NCI-H82 (cell line): ENCODE data around the gene ZEB1.

ENCODE experiments used
- DNase-seq: peaks from one replicate; lab custom pipeline; 2025; lab: John Stamatoyannopoulos, UW

The ZEB1 gene

GRCh38 chr10:31318854-31319601 is at the start of gene ZEB1:
Gene ZEB1 (plus strand): TSS chr10:31319216. CDS start chr10:31319235, 19 bp downstream.
- DNase-seq = peak; percentile 94

GRCh38 chr10:31270954-31271353 is 48.1 kb upstream of the ZEB1 start:
- no peak for DNase-seq

- no peak for DNase-seq
These were observed 46.2 kb upstream of the ZEB1 start for GRCh38 chr10:31272841-31273240.

- no peak for DNase-seq
These were observed 45.2 kb upstream of the ZEB1 start for GRCh38 chr10:31273789-31274188.

DNA sequence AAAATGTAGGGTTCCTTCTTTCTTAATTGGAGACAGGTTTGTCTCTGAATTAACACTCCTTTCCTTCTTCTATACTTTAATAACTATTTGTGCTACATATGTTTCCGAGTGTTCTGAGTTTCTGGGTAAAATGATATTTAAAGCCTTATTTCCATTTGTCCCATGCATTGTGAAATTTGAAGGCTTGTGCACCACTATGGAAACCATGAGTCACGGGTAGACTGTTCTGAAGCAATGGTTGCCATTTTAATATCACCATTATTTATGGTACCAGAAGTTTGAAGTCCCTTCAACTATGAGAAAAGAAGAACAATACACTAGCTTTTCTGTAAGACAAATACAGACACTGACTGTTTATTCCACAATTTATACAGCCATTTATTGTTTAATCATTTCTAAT is 44.7 kb upstream of the ZEB1 start:
- DNase-seq = no peak

- no peak for DNase-seq
These were observed 40.6 kb upstream of the ZEB1 start for GRCh38 chr10:31278279-31278941.

GRCh38 chr10:31280972-31281371 is 38.0 kb upstream of the ZEB1 start:
- DNase-seq = no peak

DNA sequence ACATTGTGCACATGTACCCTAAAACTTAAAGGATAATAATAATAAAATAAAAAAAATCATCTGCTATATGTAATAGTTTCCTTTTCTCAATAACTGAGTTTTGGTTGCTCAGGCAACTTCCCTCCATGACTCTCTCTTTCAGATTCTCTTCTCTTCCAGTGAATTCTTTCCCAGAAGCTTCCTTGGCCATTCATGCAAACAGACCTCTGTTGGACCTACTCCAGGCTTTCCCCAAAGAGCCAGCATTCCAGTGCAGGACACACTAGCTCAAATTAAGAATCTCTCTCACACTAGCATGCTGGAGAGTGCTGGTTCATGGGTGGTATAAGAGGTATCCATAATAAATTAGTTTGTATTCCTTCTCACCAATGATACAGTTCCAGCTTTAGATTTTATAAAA is 31.0 kb upstream of the ZEB1 start:
- no peak for DNase-seq

DNA sequence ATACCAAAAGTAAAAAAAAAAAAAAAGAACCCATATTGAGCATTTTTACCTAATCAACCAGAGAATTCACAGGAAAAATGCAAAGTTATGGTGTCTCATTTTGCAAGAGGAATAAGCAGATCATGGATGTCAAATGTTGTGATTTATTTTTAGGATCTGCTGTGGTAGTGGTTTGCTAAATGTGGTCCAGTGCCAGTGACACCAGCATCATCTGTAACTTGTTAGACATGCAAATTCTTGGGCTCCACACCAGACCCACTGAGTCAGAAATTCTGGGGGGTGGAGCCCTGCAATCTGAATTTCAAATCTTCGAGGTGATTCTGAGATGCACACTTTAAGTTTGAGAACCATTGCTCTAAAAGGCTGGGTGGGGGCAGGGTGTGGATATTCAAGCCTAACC is 30.1 kb upstream of the ZEB1 start:
- no peak for DNase-seq

- DNase-seq = no peak
These were observed 28.6 kb upstream of the ZEB1 start for GRCh38 chr10:31290386-31290785.

GRCh38 chr10:31291123-31291522 is 27.9 kb upstream of the ZEB1 start:
- DNase-seq = no peak

GRCh38 chr10:31294558-31294957 is 24.5 kb upstream of the ZEB1 start:
- no peak for DNase-seq

GRCh38 chr10:31296754-31297153 is 22.3 kb upstream of the ZEB1 start:
- no peak for DNase-seq

DNA sequence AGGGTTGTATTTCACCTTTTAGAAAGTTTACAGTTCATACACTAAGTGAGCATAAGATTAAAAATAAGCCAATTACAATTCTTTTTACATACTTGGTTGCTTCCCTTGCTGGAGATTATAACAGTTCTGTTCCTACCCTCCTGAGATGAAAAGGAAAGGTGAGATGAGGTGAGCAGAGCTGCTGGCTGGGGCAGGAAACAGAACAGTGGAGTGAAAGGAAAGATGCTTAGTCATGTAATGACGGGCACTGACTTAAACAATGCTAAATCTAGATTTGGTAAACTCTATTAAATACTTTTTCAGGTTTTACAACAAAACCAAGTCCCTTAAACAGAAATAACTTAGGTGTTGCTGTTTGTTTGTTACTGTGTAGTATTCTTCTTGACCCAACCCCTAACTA is 19.9 kb upstream of the ZEB1 start:
- DNase-seq = peak; percentile 75

GRCh38 chr10:31303212-31303611 is 15.8 kb upstream of the ZEB1 start:
- DNase-seq = no peak

- DNase-seq = no peak
These were observed 14.6 kb upstream of the ZEB1 start for GRCh38 chr10:31304291-31304970.

- no peak for DNase-seq
These were observed 5.6 kb upstream of the ZEB1 start for GRCh38 chr10:31313396-31313795.

DNA sequence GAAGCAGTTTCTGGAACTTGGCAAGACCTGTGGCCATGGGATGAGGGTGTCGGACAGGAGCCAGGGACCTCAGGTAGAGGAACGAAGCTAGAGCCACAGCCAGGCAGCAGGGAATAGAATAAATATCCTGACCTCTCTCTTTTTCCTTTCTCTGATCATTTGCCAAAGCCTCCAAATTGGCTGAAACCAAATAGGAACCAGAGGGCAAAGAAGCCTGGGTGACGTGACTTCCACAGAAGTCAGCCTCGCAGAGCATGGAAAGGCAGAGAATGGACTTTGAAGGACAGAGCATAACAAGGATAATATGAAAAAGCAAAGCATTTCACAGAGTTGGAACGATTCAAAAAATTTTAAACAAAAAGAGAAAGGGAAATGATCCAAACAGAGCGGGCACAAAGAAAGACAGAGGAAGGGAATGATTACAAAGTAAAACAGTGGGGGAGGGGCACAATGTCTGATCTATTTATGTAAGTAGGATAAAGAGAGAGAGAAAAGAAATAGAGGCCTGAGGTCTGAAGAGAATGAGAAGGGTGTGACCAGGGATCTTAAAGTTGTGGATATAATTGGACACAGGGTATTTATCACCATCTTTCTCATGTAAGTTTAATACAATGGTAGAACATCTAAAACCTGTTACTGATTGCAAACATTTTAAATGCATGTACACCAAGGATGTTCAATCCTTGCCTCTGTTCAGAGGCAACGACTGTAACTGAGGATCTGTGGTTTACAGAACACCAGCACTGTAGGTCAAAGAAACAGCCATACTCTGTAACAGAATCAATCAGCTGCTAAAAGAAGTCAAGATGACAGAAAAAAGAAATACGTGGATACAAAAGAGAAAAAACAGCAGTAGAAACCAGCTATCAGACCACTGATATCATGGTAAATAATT is 4.5 kb upstream of the ZEB1 start:
- peak; percentile 4 for DNase-seq

- no peak for DNase-seq
These were observed 3.6 kb upstream of the ZEB1 start for GRCh38 chr10:31315453-31315852.

DNA sequence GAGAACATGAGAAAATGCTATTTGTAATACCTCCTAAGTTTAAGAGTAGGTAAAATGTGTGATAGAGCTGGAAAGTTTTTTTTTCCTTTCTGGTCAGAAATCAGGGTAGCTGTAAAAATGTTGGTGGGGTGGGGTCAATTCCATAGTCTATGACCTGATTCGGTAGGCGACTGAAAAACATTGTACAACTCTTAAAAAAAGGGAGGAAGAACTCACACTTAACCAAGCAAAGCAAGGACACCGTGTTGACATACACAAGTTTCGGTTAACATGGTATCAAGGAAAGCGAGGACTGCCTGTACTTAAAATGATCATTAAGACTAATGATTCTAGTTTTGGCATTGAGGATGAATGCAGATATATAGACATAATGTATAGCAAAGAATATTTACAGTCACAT is 1.8 kb upstream of the ZEB1 start:
- DNase-seq = no peak

DNA sequence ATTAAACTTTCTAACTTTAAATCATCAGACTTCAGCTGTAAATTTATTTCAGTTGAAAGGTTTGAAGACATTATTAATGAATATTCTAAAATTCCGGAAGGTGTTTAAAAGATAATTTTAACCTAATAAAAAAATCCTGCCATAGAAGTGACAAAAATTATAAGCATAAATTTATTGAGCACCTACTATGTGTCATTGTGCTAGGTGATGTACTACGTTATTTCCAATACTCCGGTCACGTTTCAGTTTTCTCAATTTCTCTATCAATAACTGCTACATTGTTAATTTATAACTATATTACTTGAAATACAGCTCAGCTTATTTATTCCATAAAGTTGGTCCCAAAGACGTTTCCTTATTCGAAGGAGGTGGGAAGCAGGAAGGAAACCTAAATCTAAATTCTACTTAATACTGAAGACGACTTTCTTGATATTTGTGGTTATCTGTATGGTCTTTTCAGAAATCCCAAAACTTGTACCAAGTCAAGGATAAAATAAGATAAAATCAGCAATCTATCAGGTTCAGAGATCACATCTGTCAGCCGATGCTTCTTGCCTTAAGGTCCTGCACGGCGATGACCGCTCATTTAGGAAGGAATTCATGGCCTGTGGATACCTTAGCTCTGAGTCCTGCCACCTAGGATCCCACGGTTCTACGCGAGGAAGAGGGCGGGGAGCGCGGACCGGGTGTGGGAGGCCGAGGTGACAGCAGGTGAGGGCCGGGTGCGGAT is 1.2 kb upstream of the ZEB1 start:
- DNase-seq = no peak
